Mucosa of gallbladder (tissue), 1 donor: ENCODE results near the gene NEK2. TPM values are rescaled to one million over a fixed set of nuclear protein-coding genes. Genes with fewer than 3 reads are reported as not detected.
"Not testable (repeated sequence)": the region's sequence is repeated elsewhere in the genome, so short reads cannot be mapped to it uniquely, and the experiment has no call there.

Experiments
- DNase-seq: peaks from one replicate; pipeline ENCODE4 v3.0.0-alpha.2; 2020; ENCODE audit warnings: low spot score
- total RNA-seq: library from RNA; stranded (reverse); gene quantifications from one replicate; pipeline ENCODE4 v1.2.1, GENCODE V29; 2021
- donor health status: DM: no; HTN: no; CAD: no.

The NEK2 gene
- 1.3 TPM for total RNA-seq

GRCh38 chr1:211675230-211676105, at the start of gene NEK2:
Gene NEK2 (minus strand): TSS chr1:211675621. CDS start chr1:211675479, 142 bp downstream.
- DNase-seq: peak; percentile 93

- no peak for DNase-seq
These were observed 49.3 kb upstream of the NEK2 start for GRCh38 chr1:211724687-211725196.

- DNase-seq: no peak
These were observed 47.9 kb upstream of the NEK2 start for GRCh38 chr1:211723273-211723672.

DNA sequence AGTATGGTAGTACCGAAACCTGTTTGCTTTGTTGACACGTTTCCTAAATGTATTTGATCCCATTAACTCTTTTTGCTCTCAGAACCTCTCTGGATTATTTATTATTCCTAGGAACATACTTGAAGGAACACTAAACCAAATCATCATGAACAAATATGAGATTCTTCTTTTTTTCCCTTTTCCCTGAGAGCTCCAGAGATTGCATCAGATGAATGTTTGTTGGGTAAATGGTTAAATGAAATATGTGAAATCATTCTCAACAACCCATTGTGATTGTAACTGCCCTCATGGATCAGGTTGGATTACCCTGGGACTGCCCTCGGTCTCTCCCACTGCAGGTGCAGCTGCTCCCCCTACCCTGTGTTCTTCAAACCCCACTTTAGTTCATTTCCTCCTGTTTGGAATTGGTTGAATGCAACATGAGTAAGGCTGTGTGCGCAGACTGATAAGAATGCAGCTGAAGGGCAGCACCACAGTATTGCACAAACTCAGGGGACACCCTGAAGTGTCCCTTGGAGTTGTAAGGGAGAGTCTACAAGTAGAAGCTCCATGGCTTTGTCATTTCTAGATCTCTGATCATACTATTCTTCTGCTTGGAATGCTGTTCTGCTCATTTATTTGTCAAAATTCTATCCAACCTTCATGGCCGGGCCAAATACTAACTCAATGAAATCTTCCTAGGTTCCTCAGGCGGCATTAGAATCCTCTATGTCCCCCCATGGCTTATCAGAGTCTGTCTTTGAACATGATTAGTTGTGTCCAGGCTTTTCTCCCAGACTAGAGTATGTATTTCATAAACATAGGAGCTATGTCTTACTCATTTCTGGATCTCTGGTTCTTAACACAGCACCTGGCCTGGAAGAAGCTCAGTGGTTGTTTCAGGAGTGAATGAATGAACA, 47.1 kb upstream of the NEK2 start:
- DNase-seq: no peak

- not testable (repeated sequence) for DNase-seq
These were observed 41.1 kb upstream of the NEK2 start for GRCh38 chr1:211716555-211716954.

DNA sequence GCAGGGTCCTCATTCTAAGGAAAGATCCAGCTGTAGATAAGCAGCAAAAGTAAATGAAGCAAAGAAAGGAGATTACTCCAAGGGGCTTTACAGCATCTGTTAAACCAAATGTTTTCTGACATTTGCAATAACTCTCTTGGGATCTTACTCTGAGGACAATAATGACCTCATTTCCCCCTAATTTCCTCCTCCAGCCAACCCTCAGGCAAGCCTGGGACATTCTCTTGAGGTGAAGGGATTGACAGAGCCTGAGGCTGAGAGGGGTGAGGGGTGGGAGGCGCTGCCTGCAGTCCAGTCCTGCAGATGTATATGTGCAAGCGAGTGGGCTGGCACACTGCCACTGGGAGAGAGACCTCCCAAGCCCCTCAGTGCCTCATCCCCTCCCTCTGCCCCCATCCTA, 40.5 kb upstream of the NEK2 start:
- no peak for DNase-seq

- no peak for DNase-seq
These were observed 38.7 kb upstream of the NEK2 start for GRCh38 chr1:211714154-211714553.

GRCh38 chr1:211713231-211713630, 37.8 kb upstream of the NEK2 start:
- no peak for DNase-seq

DNA sequence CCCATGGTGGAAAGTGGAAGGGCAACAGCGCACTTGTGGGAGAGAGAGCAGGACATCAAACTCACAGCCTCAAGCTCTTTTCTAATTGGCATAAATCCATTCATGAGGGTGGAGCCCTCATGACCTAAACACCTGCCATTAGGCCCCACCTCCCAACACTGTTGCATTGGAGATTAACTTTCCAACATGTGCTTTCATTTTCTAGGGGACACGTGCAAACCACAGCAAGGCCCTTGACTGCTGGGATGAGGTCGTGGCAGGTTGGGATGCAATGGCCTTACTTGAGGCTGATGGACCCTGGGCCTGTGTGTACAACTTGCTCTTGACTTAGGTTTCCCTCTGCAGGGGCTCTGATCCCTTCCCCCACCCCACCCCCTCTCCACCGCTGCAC, 35.9 kb upstream of the NEK2 start:
- no peak for DNase-seq

DNA sequence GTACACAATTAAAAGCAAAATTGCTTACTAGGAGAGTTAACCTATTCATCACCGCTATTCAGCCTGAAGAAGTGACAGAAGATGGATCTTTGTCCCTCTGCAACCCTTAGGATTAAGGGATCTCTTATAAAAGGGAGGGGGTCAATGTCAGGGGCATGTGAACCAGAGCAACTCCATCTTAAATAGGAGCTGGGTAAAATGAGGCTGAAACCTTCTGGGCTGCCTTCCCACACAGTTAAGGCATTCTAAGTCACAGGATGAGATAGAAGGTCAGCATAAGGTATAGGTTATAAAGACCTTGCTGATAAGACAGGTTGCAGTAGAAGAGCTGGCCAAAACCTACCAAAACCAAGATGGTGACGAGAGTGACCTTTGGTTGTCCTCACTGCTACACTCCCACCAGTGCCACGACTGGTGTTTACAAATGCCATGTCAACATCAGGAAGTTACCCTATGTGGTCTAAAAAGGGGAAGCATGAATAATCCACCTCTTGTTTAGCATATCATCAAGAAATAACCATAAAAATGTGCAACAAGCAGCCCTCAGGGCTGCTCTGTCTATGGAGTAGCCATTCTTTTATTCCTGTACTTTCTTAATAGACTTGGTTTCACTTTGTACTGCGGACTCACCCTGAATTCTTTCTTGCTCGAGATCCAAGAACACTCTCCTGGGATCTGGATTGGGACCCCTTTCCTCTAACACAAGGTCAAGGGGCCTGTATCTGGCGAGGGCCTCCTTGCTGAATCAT, 35.3 kb upstream of the NEK2 start:
- DNase-seq: no peak

- no peak for DNase-seq
These were observed 33.5 kb upstream of the NEK2 start for GRCh38 chr1:211708926-211709325.

DNA sequence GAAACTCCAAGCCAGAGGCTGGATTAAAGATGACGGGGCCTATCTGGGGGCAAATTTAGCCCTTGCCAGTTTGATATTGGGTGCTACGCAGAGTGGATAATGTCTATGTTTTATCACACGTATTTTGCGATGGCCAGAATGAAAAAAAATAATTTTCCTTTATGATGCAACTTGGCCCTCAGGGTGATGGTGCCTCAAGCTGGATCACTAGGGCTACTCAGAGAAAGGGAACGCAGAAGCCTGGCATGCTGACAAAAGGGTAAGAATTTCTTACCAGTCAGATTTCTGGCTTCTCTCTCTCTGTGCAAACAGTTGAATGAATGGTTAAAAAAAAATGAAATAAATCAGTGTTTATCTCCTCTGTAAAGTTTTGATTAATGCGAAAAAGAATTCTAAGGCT, 32.6 kb upstream of the NEK2 start:
- no peak for DNase-seq

DNA sequence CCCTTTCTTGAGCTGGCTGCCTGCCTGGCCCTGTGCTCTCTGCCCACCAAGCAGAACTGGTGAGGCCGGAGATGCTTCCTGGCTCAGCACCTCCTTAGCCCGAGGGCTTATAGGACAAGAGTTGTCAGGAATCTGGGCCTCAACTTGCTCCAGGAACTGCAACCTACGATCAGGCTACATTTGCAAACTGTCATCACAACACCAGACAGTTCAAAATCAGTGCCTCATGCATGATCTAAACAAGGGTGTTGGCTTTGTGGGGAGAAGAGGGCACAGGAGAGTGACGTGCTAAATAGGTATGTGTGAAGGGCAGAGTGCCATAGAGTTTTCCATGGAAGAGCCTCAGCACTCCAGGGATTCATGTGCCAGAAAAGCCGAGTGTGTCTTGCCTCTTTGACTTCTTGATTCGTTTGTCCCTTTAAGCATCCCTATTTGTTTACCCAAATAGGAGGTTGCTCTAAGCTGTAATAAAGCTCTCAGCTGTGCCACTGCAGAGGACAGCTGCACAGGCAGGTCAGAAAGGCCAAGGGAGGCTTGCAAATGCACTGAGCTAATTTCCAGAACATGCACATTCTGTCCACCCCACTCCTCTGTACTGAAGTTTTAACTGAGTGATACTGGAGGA, 30.2 kb upstream of the NEK2 start:
- DNase-seq: no peak

GRCh38 chr1:211704543-211704942, 29.1 kb upstream of the NEK2 start:
- no peak for DNase-seq

DNA sequence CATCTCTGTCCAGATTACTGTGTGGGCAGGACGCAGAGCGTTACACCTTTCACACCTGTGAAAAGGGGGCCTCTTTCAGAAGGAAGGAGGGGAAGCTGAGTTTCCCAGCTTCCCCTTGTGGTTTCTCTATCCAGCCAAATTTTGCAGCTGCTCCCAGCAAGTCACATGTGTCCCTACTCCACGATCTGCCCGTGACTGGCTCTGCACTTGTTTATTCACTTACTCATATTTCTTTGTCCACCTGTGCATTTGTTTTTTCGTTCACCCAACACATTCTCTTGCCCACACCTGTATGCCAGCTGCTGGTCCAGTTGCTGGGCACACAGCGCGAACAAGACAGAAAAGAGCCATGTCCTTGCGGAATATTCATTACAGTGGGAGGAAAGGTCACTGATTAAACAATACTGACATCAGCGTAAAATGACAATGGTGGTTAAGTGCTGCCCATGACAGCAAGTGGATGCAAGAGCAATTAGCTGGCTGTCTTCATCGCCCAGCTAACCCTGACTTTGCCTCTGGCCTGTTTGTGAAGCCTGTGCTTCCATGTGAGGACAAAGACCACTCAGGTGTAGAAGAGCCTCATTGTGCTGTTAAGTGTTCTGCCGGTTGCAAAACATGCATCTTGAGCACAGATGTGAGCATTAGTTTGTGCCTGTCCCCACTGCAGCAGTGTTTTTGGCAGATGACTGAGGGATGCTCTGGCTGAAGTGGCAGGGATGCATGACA, 28.6 kb upstream of the NEK2 start:
- DNase-seq: no peak

- no peak for DNase-seq
These were observed 26.3 kb upstream of the NEK2 start for GRCh38 chr1:211701733-211702132.

GRCh38 chr1:211699059-211699458, 23.6 kb upstream of the NEK2 start:
- DNase-seq: no peak

DNA sequence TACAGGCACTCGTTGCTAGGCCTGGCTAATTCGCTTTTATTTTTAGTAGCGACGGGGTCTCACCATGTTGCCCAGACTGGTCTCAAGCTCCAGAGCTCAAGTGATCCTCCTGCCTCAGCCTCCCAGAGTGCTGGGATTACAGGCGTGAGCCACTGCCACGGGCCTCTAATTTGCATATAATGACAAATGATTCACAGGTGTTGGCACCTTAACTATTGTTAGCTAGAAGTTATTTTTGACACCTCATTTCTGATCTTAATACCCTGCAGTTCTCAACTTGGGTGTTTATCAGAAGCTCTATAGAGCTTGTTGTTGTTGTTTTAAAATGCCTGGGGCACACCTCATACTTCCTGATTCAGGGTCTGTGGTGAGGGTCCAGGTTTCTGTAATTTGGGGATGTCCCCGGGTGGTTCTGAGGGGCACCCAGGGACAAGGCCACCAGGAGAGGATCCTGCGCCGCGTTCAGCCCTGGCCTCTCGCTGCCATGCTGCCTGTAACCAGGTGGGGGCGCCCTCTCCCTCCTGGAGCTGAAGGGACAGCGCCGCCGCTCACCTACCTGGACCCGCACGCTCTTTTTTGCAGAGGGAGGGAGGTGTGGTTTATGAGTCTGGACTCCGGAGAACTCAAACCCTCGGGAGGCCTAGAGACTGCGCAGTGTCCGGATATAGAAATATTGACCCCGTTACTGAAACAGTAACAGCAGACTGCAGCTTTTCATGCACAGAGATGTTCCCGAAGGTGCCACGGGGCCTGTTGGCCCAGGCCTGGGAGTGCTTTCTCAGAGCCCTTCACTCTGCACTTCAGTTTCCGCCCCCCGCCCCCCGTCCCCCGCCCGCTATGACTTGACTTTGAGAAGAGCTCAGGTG, 23.0 kb upstream of the NEK2 start:
- DNase-seq: peak; percentile 78

DNA sequence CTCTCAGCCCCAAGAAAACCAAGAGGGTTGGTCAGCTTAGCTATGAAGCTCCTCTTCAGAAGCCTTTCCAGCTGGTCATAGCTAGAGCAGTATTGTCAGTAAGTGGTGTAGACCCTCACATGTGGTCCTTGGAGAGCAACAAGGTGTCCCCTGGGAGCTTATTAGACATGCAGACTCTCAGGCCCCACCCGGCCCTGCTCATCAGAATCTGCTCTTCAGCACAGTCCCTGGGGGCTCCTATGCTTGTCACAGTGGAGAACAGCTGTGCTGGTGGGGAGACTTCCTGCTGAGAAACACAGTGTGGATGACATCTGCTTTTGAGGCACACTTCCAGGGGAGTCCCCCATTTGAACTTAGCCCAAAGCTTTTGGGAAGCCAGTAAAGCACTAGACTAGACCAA, 21.9 kb upstream of the NEK2 start:
- DNase-seq: no peak
